ENCODE results near the gene CEBPZOS.

Gene CEBPZOS

GRCh38 chr2:37232131-37232933 is 36.0 kb downstream of the CEBPZOS start:
- no peak for DNase-seq (ENCODE audit: low read depth)

DNA sequence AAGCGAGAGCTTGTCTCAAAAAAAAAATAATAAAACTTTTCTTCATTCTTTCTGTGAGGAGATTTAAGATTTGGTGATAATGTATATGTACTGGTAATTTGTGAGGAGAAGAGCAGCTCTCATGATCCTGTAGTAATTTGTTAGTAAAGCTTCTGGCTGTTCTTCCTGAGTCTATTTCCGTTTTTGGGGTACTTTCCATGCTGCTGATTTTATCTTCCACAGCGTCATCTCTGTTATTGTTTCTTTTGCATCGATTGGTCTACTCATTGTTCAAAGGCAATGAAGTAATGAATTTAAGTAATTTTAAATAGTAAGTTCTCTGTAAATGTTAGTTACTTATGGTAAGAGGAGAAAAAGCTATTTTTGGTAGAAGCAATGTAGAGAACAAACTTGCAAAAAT is 47.1 kb downstream of the CEBPZOS start:
- DNase-seq (ENCODE audit: low read depth): no peak

DNA sequence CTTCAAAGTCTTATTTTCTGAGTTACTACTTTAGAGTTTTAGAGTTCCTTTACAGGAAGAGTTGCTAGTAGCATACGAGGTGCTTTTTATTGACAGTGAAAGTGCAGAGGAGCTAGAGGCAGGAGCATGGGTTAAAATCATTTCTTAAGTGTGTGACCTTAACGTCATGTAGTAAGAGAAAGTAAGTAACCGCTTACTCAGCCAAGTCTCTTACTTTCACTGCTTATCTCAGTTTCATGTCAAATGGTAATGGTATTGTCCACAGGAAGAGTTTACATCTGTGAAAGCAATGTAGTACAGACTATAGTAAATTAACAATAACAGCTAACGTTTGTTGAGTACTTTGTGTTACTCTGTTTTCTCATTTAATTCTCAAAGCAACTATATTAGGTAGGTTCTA is 47.7 kb downstream of the CEBPZOS start:
- no peak for DNase-seq (ENCODE audit: low read depth)

- DNase-seq (ENCODE audit: low read depth): no peak
These were observed 48.5 kb downstream of the CEBPZOS start for GRCh38 chr2:37244755-37245154.

DNA sequence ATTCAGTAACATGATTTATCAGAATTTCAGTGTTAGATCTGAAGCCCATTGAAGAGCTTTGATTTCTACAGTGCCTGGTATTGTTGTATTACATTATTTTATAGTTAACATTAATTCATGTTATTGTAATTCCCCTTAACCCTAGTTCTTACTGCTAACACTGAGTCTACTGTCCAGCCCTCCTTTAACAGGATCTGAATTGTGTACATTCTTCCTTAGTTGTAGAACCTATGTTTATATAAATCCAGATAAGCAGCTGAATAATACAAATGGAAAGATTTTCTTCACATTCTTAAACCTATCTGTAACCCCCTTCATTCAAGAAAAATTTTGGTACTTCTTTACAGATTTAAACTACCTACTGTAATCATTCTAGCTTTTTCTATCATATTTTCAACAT is 49.9 kb downstream of the CEBPZOS start:
- DNase-seq (ENCODE audit: low read depth): no peak

DNA sequence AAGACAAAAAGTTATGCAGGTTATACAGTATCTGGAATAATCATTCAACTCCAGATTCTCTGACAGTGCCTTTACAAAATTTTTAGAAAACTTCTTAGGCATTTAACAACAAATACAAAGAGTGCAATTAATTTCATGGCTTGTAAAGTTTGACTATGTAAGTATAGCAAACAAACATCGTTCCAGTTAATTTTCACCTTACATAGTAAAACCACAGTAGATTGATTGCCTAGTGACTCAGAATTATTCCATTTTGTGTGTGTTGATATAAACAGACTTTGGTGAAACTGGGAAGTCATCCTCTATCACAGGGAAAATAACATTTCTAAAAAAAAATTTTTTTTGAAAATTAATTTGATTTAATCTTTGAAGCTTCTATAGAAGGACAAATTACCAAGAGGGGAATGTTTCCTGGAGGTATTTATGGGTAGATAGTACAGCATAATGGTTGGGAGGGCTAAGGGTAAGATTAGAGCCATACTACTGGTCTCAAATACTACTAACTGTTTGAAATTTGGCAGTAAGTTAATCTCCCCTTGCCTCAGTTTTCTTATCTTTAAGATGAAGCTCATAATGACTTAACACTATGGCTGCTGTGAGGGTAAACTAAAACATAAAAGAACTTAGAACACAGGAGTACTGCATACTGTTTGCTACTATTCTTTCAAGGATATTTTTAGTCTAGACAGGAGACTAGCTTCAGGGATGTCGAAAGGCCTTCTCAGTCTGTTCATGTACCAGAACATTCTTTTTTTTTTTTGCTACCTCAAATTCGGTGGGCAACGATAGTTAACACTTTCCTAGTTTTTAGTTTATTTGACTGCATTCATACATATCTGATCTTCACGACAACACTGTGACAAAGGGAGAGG is 54.8 kb downstream of the CEBPZOS start:
- DNase-seq (ENCODE audit: low read depth): no peak
